ENCODE data around the gene APH1B. TPM values are rescaled to one million over a fixed set of nuclear protein-coding genes. Genes with fewer than 3 reads are reported as not detected.

The APH1B gene
- total RNA-seq = 10.4 TPM
- polyA plus RNA-seq (ENCODE audit: insufficient read depth in 1 of 8, insufficient read length in 8 of 8, low replicate concordance in 1 of 8) = 10 to 100 TPM in 6 of 8 donors, 1 to 10 TPM in 2; 8.5 to 13.6 (median 11.1) TPM
- long read RNA-seq, donor 1, full-length matches to known transcripts = 2 of 2 reads
- long read RNA-seq, donor 1, partial matches to known transcripts = 0 of 2 reads
- long read RNA-seq, donor 1, other reads (novel, unspliced or antisense) = 0 of 2 reads
- long read RNA-seq, donor 2 = 0 reads
- long read RNA-seq, donor 3, full-length matches to known transcripts = 5 of 5 reads
- long read RNA-seq, donor 3, partial matches to known transcripts = 0 of 5 reads
- long read RNA-seq, donor 3, other reads (novel, unspliced or antisense) = 0 of 5 reads
- long read RNA-seq, donor 4, full-length matches to known transcripts = 6 of 6 reads
- long read RNA-seq, donor 4, partial matches to known transcripts = 0 of 6 reads
- long read RNA-seq, donor 4, other reads (novel, unspliced or antisense) = 0 of 6 reads
- long read RNA-seq, donor 5, full-length matches to known transcripts = 6 of 6 reads
- long read RNA-seq, donor 5, partial matches to known transcripts = 0 of 6 reads
- long read RNA-seq, donor 5, other reads (novel, unspliced or antisense) = 0 of 6 reads
- long read RNA-seq, donor 6, full-length matches to known transcripts = 7 of 7 reads
- long read RNA-seq, donor 6, partial matches to known transcripts = 0 of 7 reads
- long read RNA-seq, donor 6, other reads (novel, unspliced or antisense) = 0 of 7 reads
- long read RNA-seq, donor 7, full-length matches to known transcripts = 4 of 4 reads
- long read RNA-seq, donor 7, partial matches to known transcripts = 0 of 4 reads
- long read RNA-seq, donor 7, other reads (novel, unspliced or antisense) = 0 of 4 reads
- long read RNA-seq, donor 8, full-length matches to known transcripts = 2 of 2 reads
- long read RNA-seq, donor 8, partial matches to known transcripts = 0 of 2 reads
- long read RNA-seq, donor 8, other reads (novel, unspliced or antisense) = 0 of 2 reads
- long read RNA-seq, donor 9, full-length matches to known transcripts = 3 of 3 reads
- long read RNA-seq, donor 9, partial matches to known transcripts = 0 of 3 reads
- long read RNA-seq, donor 9, other reads (novel, unspliced or antisense) = 0 of 3 reads
- long read RNA-seq, donor 10, full-length matches to known transcripts = 12 of 19 reads
- long read RNA-seq, donor 10, partial matches to known transcripts = 7 of 19 reads
- long read RNA-seq, donor 10, other reads (novel, unspliced or antisense) = 0 of 19 reads
- long read RNA-seq, donor 11, full-length matches to known transcripts = 3 of 3 reads
- long read RNA-seq, donor 11, partial matches to known transcripts = 0 of 3 reads
- long read RNA-seq, donor 11, other reads (novel, unspliced or antisense) = 0 of 3 reads

GRCh38 chr15:63277038-63277892, at the start of gene APH1B:
Gene APH1B, plus strand, starts transcription at chr15:63277605. Its CDS starts 19 bp downstream, at chr15:63277624.
- 0% methylated on average over 47 of the region's 102 CpGs for WGBS (ENCODE audit: insufficient coverage)
- peak within 1 kb of the TSS; percentile 81 for H3K27ac ChIP-seq (ENCODE audit: low read length)
- no peaks in the 10 kb centered on the region for H3K27me3 ChIP-seq (ENCODE audit: control insufficient read depth, insufficient read depth, low read length)
- H3K4me3 ChIP-seq (ENCODE audit: low read length) = peak within 1 kb of the TSS; percentile 90
- peaks cover 5% of the 10 kb centered on the region for H3K36me3 ChIP-seq (ENCODE audit: control insufficient read depth, insufficient read depth, low read length)
- peak; percentile 88 for DNase-seq
- H3K9me3 ChIP-seq (replicated peaks; ENCODE audit: control insufficient read depth, low read depth, low read length) = no peaks in the 10 kb centered on the region
- H3K4me1 ChIP-seq (ENCODE audit: control insufficient read depth, insufficient read depth, low read length) = peaks cover 7% of the 10 kb centered on the region

- Histone ChIP-seq H3K4me3 (ENCODE audit: low read length) (no peak overlapping the region), H3K4me1 (ENCODE audit: control insufficient read depth, insufficient read depth, low read length) (no peaks in the 10 kb centered on the region), H3K9me3 (replicated peaks; ENCODE audit: control insufficient read depth, low read depth, low read length) (no peaks in the 10 kb centered on the region), H3K27ac (ENCODE audit: low read length) (no peak overlapping the region), H3K36me3 (ENCODE audit: control insufficient read depth, insufficient read depth, low read length) (peaks cover 2% of the 10 kb centered on the region), H3K27me3 (ENCODE audit: control insufficient read depth, insufficient read depth, low read length) (no peaks in the 10 kb centered on the region)
- no peak for DNase-seq
- 80% methylated on average over 1 of the region's 2 CpGs for WGBS (ENCODE audit: insufficient coverage)
Observed at GRCh38 chr15:63227689-63228088, 49.7 kb upstream of the APH1B start.

- Histone ChIP-seq H3K4me1 (ENCODE audit: control insufficient read depth, insufficient read depth, low read length) (peaks cover 11% of the 10 kb centered on the region), H3K9me3 (replicated peaks; ENCODE audit: control insufficient read depth, low read depth, low read length) (no peaks in the 10 kb centered on the region)
- WGBS (ENCODE audit: insufficient coverage) = no CpG with 5 or more reads among the region's 3 CpGs
Observed at GRCh38 chr15:63231206-63231605, 46.2 kb upstream of the APH1B start.

DNA sequence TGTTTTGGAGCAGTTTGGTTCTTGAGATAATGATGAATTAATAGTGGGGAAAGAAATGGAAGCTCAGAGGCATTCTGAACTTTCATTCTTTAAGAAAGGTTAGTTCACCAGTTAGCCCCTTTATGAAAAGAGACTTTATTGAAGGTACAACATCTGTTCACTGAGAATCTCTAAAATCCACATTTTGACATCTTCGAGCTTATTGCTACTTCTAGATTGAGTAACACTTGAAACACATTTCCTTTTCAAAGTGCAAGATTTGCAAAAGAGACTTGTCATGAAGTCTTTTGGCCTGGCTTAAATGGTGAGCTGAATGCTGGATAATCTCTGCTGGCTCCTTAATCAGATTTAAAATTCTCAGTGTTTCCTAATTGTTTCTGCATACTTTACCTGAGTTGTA, 45.7 kb upstream of the APH1B start:
- no CpG with 5 or more reads among the region's 1 CpG for WGBS (ENCODE audit: insufficient coverage)
- Histone ChIP-seq H3K27ac (ENCODE audit: low read length) (no peak overlapping the region), H3K4me3 (ENCODE audit: low read length) (no peak overlapping the region), H3K27me3 (ENCODE audit: control insufficient read depth, insufficient read depth, low read length) (no peaks in the 10 kb centered on the region), H3K36me3 (ENCODE audit: control insufficient read depth, insufficient read depth, low read length) (no peaks in the 10 kb centered on the region), H3K9me3 (replicated peaks; ENCODE audit: control insufficient read depth, low read depth, low read length) (no peaks in the 10 kb centered on the region), H3K4me1 (ENCODE audit: control insufficient read depth, insufficient read depth, low read length) (peaks cover 11% of the 10 kb centered on the region)
- no peak for DNase-seq

More at GRCh38 chr15:63231206-63231605, 46.2 kb upstream of the APH1B start:
- Histone ChIP-seq H3K27ac (ENCODE audit: low read length) (no peak overlapping the region), H3K4me3 (ENCODE audit: low read length) (no peak overlapping the region), H3K27me3 (ENCODE audit: control insufficient read depth, insufficient read depth, low read length) (no peaks in the 10 kb centered on the region), H3K36me3 (ENCODE audit: control insufficient read depth, insufficient read depth, low read length) (no peaks in the 10 kb centered on the region)
- peak; percentile 56 for DNase-seq

GRCh38 chr15:63232405-63232804, 45.0 kb upstream of the APH1B start:
- Histone ChIP-seq H3K4me3 (ENCODE audit: low read length) (no peak overlapping the region), H3K36me3 (ENCODE audit: control insufficient read depth, insufficient read depth, low read length) (no peaks in the 10 kb centered on the region), H3K9me3 (replicated peaks; ENCODE audit: control insufficient read depth, low read depth, low read length) (no peaks in the 10 kb centered on the region), H3K27ac (ENCODE audit: low read length) (no peak overlapping the region), H3K4me1 (ENCODE audit: control insufficient read depth, insufficient read depth, low read length) (peaks cover 11% of the 10 kb centered on the region), H3K27me3 (ENCODE audit: control insufficient read depth, insufficient read depth, low read length) (no peaks in the 10 kb centered on the region)
- WGBS (ENCODE audit: insufficient coverage) = no CpG with 5 or more reads among the region's 4 CpGs
- DNase-seq = no peak

DNA sequence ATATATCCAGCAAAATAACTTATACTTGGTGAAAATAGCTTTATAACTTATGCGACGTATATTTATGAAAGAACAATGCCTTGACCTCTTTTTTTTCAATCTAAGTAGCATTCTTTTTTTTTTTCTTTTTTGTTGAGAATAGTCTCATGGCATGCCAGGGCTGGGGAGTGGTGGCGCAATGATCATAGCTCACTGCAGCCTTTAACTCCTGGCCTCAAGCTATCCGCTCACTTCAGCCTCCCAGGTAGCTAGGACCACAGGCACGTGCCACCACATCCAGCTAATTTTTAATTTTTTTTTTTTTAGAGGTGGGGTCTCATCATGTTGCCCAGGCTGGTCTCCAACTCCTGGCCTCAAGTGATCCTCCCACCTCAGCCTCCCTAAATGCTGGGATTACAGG, 44.5 kb upstream of the APH1B start:
- 100% methylated on average over 2 of the region's 5 CpGs for WGBS (ENCODE audit: insufficient coverage)
- Histone ChIP-seq H3K27ac (ENCODE audit: low read length) (no peak overlapping the region), H3K9me3 (replicated peaks; ENCODE audit: control insufficient read depth, low read depth, low read length) (no peaks in the 10 kb centered on the region), H3K36me3 (ENCODE audit: control insufficient read depth, insufficient read depth, low read length) (no peaks in the 10 kb centered on the region), H3K4me3 (ENCODE audit: low read length) (no peak overlapping the region), H3K27me3 (ENCODE audit: control insufficient read depth, insufficient read depth, low read length) (no peaks in the 10 kb centered on the region), H3K4me1 (ENCODE audit: control insufficient read depth, insufficient read depth, low read length) (peaks cover 11% of the 10 kb centered on the region)
- no peak for DNase-seq

- DNase-seq = peak; percentile 62
- H3K4me3 ChIP-seq (ENCODE audit: low read length) = no peak overlapping the region
- peaks cover 14% of the 10 kb centered on the region for H3K4me1 ChIP-seq (ENCODE audit: control insufficient read depth, insufficient read depth, low read length)
- 29% methylated on average over 1 of the region's 5 CpGs for WGBS (ENCODE audit: insufficient coverage)
- H3K27me3 ChIP-seq (ENCODE audit: control insufficient read depth, insufficient read depth, low read length) = no peaks in the 10 kb centered on the region
- H3K27ac ChIP-seq (ENCODE audit: low read length) = peak overlapping the region; percentile 37
- H3K9me3 ChIP-seq (replicated peaks; ENCODE audit: control insufficient read depth, low read depth, low read length) = no peaks in the 10 kb centered on the region
- no peaks in the 10 kb centered on the region for H3K36me3 ChIP-seq (ENCODE audit: control insufficient read depth, insufficient read depth, low read length)
Observed at GRCh38 chr15:63233667-63234423, 43.6 kb upstream of the APH1B start.

DNA sequence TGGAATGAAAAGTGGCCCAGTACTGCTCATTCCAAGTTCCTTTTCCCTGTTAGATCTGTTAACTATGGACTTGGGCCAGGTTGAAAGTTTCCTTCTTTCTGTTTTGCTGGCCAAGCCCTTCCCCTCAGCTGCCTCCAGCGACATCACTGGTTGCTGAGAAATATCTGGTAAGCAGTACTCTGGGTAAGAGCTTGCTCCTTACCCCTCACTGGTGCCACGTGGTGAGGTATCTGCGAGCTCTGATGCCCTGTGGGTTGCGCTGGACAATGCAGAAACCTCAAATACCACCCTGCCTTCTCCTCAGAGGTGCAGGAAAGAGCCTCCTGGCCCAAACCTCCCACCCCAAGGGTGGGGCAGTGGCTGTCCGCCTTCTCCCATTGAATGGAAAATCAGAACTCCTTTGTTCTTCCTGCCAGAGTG, 42.9 kb upstream of the APH1B start:
- WGBS (ENCODE audit: insufficient coverage) = 83% methylated on average over 1 of the region's 5 CpGs
- Histone ChIP-seq H3K27ac (ENCODE audit: low read length) (peak overlapping the region; percentile 37), H3K9me3 (replicated peaks; ENCODE audit: control insufficient read depth, low read depth, low read length) (no peaks in the 10 kb centered on the region), H3K4me3 (ENCODE audit: low read length) (no peak overlapping the region), H3K4me1 (ENCODE audit: control insufficient read depth, insufficient read depth, low read length) (peaks cover 16% of the 10 kb centered on the region), H3K36me3 (ENCODE audit: control insufficient read depth, insufficient read depth, low read length) (no peaks in the 10 kb centered on the region), H3K27me3 (ENCODE audit: control insufficient read depth, insufficient read depth, low read length) (no peaks in the 10 kb centered on the region)
- peak; percentile 89 for DNase-seq
